ENCODE data around the gene C5orf46. TPM values are rescaled to one million over a fixed set of nuclear protein-coding genes. Genes with fewer than 3 reads are reported as not detected.
A peak's percentile ranks its signal among the peaks of the same experiment; 100 is the strongest.
"Not testable (repeated sequence)": the region's sequence is repeated elsewhere in the genome, so short reads cannot be mapped to it uniquely, and the experiment has no call there.

Gene C5orf46
- total RNA-seq (not detected), polyA plus RNA-seq (ENCODE audit: insufficient read length in 2 of 2) (not detected)
- long read RNA-seq, donor 1: 0 reads
- long read RNA-seq, donor 2: 0 reads
- long read RNA-seq, donor 3: 0 reads
- long read RNA-seq, donor 4: 0 reads

- DNase-seq (ENCODE audit: low read depth in 4 of 6, low spot score in 6 of 6): no peak
- Histone ChIP-seq H3K4me3 (ENCODE audit: low read depth, low read length) (no peak within 1 kb of the TSS), H3K27ac (ENCODE audit: low read depth, low read length) (no peak within 1 kb of the TSS), H3K27me3 (ENCODE audit: control insufficient read depth, insufficient read depth, low read length) (no peaks in the 10 kb centered on the region), H3K9me3 (ENCODE audit: control insufficient read depth, insufficient read depth, low read length) (no peaks in the 10 kb centered on the region), H3K36me3 (ENCODE audit: control insufficient read depth, insufficient read depth, low read length) (no peaks in the 10 kb centered on the region), H3K4me1 (ENCODE audit: control insufficient read depth, insufficient read depth, low read length) (no peaks in the 10 kb centered on the region)
- WGBS (ENCODE audit: insufficient coverage): 69% methylated on average over 7 of the region's 8 CpGs
Measured at GRCh38 chr5:147906326-147907095, at the start of gene C5orf46. TSS of gene C5orf46 (minus strand) at chr5:147906538. CDS start at chr5:147906501, 37 bp downstream.

DNA sequence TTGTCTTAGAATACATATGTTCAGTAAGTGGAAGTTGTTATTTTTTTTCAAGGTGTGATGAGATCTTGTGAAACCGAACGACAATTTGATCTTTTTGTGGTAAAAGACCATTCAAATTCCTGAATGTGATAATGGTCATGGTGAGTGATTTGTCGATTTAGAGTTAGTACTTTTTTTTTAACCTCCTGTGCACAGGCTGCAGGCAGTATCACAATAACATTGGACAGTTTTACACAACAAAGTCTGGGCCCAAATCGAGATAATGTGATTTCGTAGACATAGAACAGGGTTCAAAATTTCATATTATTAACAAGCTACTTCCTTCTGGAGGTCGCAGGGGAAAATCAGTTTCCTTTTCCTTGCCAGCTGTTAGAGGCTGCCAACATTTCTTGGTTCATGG lies 48.6 kb upstream of the C5orf46 start:
- no peak overlapping the region for H3K27ac ChIP-seq (ENCODE audit: low read depth, low read length)
- 75% methylated on average over 5 of the region's 6 CpGs for WGBS (ENCODE audit: insufficient coverage)
- H3K36me3 ChIP-seq (ENCODE audit: control insufficient read depth, insufficient read depth, low read length): no peaks in the 10 kb centered on the region
- no peaks in the 10 kb centered on the region for H3K27me3 ChIP-seq (ENCODE audit: control insufficient read depth, insufficient read depth, low read length)
- H3K4me1 ChIP-seq (ENCODE audit: control insufficient read depth, insufficient read depth, low read length): no peaks in the 10 kb centered on the region
- no peaks in the 10 kb centered on the region for H3K9me3 ChIP-seq (ENCODE audit: control insufficient read depth, insufficient read depth, low read length)
- H3K4me3 ChIP-seq (ENCODE audit: low read depth, low read length): no peak overlapping the region
- no peak for DNase-seq (ENCODE audit: low read depth in 4 of 6, low spot score in 6 of 6)

- H3K4me3 ChIP-seq (ENCODE audit: low read depth, low read length): no peak overlapping the region
- no CpG with 5 or more reads among the region's 2 CpGs for WGBS (ENCODE audit: insufficient coverage)
- DNase-seq (ENCODE audit: low read depth in 4 of 6, low spot score in 6 of 6): peak in 5 of 6 donors; percentile 10 to 85 (median 38)
- no peaks in the 10 kb centered on the region for H3K27me3 ChIP-seq (ENCODE audit: control insufficient read depth, insufficient read depth, low read length)
- no peak overlapping the region for H3K27ac ChIP-seq (ENCODE audit: low read depth, low read length)
- H3K4me1 ChIP-seq (ENCODE audit: control insufficient read depth, insufficient read depth, low read length): no peaks in the 10 kb centered on the region
- H3K9me3 ChIP-seq (ENCODE audit: control insufficient read depth, insufficient read depth, low read length): no peaks in the 10 kb centered on the region
- H3K36me3 ChIP-seq (ENCODE audit: control insufficient read depth, insufficient read depth, low read length): no peaks in the 10 kb centered on the region
Measured at GRCh38 chr5:147949711-147950573, 43.6 kb upstream of the C5orf46 start.

- not testable (repeated sequence) for H3K36me3 ChIP-seq (ENCODE audit: control insufficient read depth, insufficient read depth, low read length); H3K4me1 ChIP-seq (ENCODE audit: control insufficient read depth, insufficient read depth, low read length); H3K27me3 ChIP-seq (ENCODE audit: control insufficient read depth, insufficient read depth, low read length); H3K9me3 ChIP-seq (ENCODE audit: control insufficient read depth, insufficient read depth, low read length); H3K27ac ChIP-seq (ENCODE audit: low read depth, low read length); DNase-seq (ENCODE audit: low read depth in 4 of 6, low spot score in 6 of 6); H3K4me3 ChIP-seq (ENCODE audit: low read depth, low read length)
- WGBS (ENCODE audit: insufficient coverage): 93% methylated on average over 21 of the region's 25 CpGs
Measured at GRCh38 chr5:147946658-147947274, 40.4 kb upstream of the C5orf46 start.

- no peaks in the 10 kb centered on the region for H3K4me1 ChIP-seq (ENCODE audit: control insufficient read depth, insufficient read depth, low read length)
- no peak overlapping the region for H3K27ac ChIP-seq (ENCODE audit: low read depth, low read length)
- no peaks in the 10 kb centered on the region for H3K9me3 ChIP-seq (ENCODE audit: control insufficient read depth, insufficient read depth, low read length)
- 94% methylated on average over 3 of the region's 4 CpGs for WGBS (ENCODE audit: insufficient coverage)
- DNase-seq (ENCODE audit: low read depth in 4 of 6, low spot score in 6 of 6): no peak
- H3K36me3 ChIP-seq (ENCODE audit: control insufficient read depth, insufficient read depth, low read length): no peaks in the 10 kb centered on the region
- no peak overlapping the region for H3K4me3 ChIP-seq (ENCODE audit: low read depth, low read length)
- H3K27me3 ChIP-seq (ENCODE audit: control insufficient read depth, insufficient read depth, low read length): no peaks in the 10 kb centered on the region
Measured at GRCh38 chr5:147939431-147940114, 33.2 kb upstream of the C5orf46 start.

GRCh38 chr5:147935032-147935431 lies 28.7 kb upstream of the C5orf46 start:
- H3K4me1 ChIP-seq (ENCODE audit: control insufficient read depth, insufficient read depth, low read length): no peaks in the 10 kb centered on the region
- peak in 2 of 6 donors; percentile 52 to 64 for DNase-seq (ENCODE audit: low read depth in 4 of 6, low spot score in 6 of 6)
- H3K36me3 ChIP-seq (ENCODE audit: control insufficient read depth, insufficient read depth, low read length): no peaks in the 10 kb centered on the region
- no CpG with 5 or more reads among the region's 3 CpGs for WGBS (ENCODE audit: insufficient coverage)
- H3K9me3 ChIP-seq (ENCODE audit: control insufficient read depth, insufficient read depth, low read length): no peaks in the 10 kb centered on the region
- H3K27me3 ChIP-seq (ENCODE audit: control insufficient read depth, insufficient read depth, low read length): no peaks in the 10 kb centered on the region
- no peak overlapping the region for H3K4me3 ChIP-seq (ENCODE audit: low read depth, low read length)
- H3K27ac ChIP-seq (ENCODE audit: low read depth, low read length): no peak overlapping the region

- Histone ChIP-seq H3K36me3 (ENCODE audit: control insufficient read depth, insufficient read depth, low read length) (no peaks in the 10 kb centered on the region), H3K9me3 (ENCODE audit: control insufficient read depth, insufficient read depth, low read length) (no peaks in the 10 kb centered on the region), H3K27me3 (ENCODE audit: control insufficient read depth, insufficient read depth, low read length) (no peaks in the 10 kb centered on the region), H3K4me3 (ENCODE audit: low read depth, low read length) (no peak overlapping the region), H3K27ac (ENCODE audit: low read depth, low read length) (no peak overlapping the region), H3K4me1 (ENCODE audit: control insufficient read depth, insufficient read depth, low read length) (no peaks in the 10 kb centered on the region)
- 100% methylated on average over 1 of the region's 2 CpGs for WGBS (ENCODE audit: insufficient coverage)
- no peak for DNase-seq (ENCODE audit: low read depth in 4 of 6, low spot score in 6 of 6)
Measured at GRCh38 chr5:147930769-147931168, 24.4 kb upstream of the C5orf46 start.

DNA sequence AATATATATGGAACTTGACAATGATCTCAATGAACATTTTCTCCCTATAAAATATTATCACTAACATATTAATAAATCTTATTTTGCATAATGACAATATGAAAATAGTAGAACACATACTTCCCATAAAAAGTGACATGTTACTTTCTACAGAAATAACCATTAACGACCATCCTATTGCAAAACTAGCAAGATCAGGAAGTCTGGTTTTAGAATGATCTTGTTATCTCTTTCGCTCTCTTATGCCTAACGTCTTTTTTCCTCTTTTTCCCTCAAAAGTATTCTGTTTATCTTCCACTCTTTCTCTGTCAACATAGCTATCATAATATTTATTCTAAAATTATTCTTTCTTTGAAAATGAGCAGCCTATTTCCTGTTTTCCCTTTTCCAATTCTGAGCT lies 21.6 kb upstream of the C5orf46 start:
- Histone ChIP-seq H3K4me1 (ENCODE audit: control insufficient read depth, insufficient read depth, low read length) (no peaks in the 10 kb centered on the region), H3K4me3 (ENCODE audit: low read depth, low read length) (no peak overlapping the region), H3K27ac (ENCODE audit: low read depth, low read length) (no peak overlapping the region), H3K9me3 (ENCODE audit: control insufficient read depth, insufficient read depth, low read length) (no peaks in the 10 kb centered on the region), H3K36me3 (ENCODE audit: control insufficient read depth, insufficient read depth, low read length) (no peaks in the 10 kb centered on the region), H3K27me3 (ENCODE audit: control insufficient read depth, insufficient read depth, low read length) (no peaks in the 10 kb centered on the region)
- no peak for DNase-seq (ENCODE audit: low read depth in 4 of 6, low spot score in 6 of 6)
- WGBS (ENCODE audit: insufficient coverage): no CpG with 5 or more reads among the region's 3 CpGs

DNA sequence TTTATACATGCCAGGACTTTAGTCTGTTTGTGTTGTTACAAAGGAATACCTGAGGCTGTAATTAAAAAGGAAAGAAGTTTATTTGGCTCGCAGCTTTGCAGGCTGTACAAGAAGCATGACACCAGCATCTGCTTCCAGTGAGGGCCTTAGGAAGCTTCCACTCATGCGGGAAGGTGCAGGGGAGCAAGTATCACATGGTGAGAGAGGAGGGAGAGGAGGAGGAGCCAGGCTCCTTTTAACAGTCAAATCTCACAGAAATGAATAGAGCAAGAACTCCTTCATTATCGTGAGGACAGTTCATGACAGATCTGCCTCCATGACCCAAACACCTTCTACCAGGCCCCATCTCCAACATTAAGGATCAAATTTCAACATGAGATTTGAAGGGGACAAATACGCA lies 18.7 kb upstream of the C5orf46 start:
- H3K9me3 ChIP-seq (ENCODE audit: control insufficient read depth, insufficient read depth, low read length): no peaks in the 10 kb centered on the region
- no peak for DNase-seq (ENCODE audit: low read depth in 4 of 6, low spot score in 6 of 6)
- H3K4me3 ChIP-seq (ENCODE audit: low read depth, low read length): no peak overlapping the region
- H3K4me1 ChIP-seq (ENCODE audit: control insufficient read depth, insufficient read depth, low read length): no peaks in the 10 kb centered on the region
- H3K36me3 ChIP-seq (ENCODE audit: control insufficient read depth, insufficient read depth, low read length): no peaks in the 10 kb centered on the region
- no peaks in the 10 kb centered on the region for H3K27me3 ChIP-seq (ENCODE audit: control insufficient read depth, insufficient read depth, low read length)
- H3K27ac ChIP-seq (ENCODE audit: low read depth, low read length): no peak overlapping the region
- 100% methylated on average over 1 of the region's 4 CpGs for WGBS (ENCODE audit: insufficient coverage)

All from spinal cord (tissue), 10 donors.